Tibial nerve (tissue), 4 donors: ENCODE measurements around the gene FKBP1A.

Source experiments
- CTCF ChIP-seq, 5 experiments: fragments of 200-600 bp in 3 of 5; fragments of 450-650 bp in 2 of 5; sonication (generic) in 3 of 5; IDR thresholded peaks; one replicate each; pipeline ENCODE4 v1.5.1; 2016 to 2019; ENCODE audit warnings: antibody characterized with exemption in 5 of 5, mild to moderate bottlenecking in 3 of 5, moderate library complexity in 2 of 5
- EP300 ChIP-seq, 2 donors: sonication (generic); formaldehyde crosslinking; IDR thresholded peaks; one replicate each; pipeline ENCODE4 v1.6.1; 2017; ENCODE audit warnings: antibody characterized with exemption in 2 of 2, mild to moderate bottlenecking in 1 of 2

GRCh38 chr20:1431158-1431557 lies 38.3 kb upstream of the FKBP1A start:
- TF ChIP-seq CTCF (IDR thresholded peaks at IDR 0.05) (no peak), EP300 (IDR thresholded peaks at IDR 0.05) (no peak)
